ENCODE measurements around the gene CLIC3. TPM values are rescaled to one million over a fixed set of nuclear protein-coding genes. Genes with fewer than 3 reads are reported as not detected.

CLIC3 gene
- total RNA-seq, 4 donors from 2014 or later = 3.3 TPM; not detected in 3

DNA sequence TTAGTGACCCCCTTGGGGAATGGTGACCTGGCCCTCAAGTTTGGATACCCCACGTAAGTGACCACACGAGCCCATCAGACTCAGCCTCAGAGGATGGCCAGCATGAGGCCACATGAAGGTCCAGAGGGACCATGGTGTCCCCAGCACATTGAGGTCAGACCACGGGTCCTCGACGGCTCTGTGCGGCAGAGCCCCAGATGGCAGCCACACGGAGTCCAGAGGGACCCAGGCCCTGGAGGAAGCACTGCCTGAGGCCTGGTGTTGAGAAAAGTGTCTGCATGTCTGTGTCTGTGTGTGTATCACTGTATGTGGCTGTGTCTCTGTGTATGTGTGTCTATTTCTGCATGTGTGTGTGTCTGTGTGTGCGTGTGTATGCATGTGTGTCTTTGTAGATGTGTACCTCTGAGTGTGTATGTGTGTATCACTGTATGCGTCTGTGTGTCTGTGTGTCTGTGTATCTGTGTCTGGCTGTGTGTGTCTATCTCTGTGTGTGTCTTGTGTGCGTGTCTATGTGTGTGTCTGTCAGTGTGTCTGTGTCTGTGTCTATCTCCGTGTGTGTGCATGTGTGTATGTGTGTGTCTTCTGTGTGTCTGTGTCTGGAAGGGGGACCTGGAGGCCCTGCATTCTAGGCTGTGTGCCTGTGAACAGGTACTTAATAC lies 12.6 kb downstream of the CLIC3 start:
- Histone ChIP-seq H3K27me3 (peaks cover 0 to 18% of the 10 kb centered on the region in 2 donors), H3K4me3 (no peak overlapping the region), H3K4me1 (peaks cover 0 to 11% (median 0%) of the 10 kb centered on the region in 4 donors), H3K9me3 (no peaks in the 10 kb centered on the region), H3K27ac (no peak overlapping the region), H3K36me3 (no peaks in the 10 kb centered on the region)
- no peak for DNase-seq
- TF ChIP-seq POLR2A (IDR thresholded peaks at IDR 0.05) (no peak), CTCF (IDR thresholded peaks at IDR 0.05) (no peak)

- TF ChIP-seq CTCF (IDR thresholded peaks at IDR 0.05) = no peak
- TF ChIP-seq POLR2A (IDR thresholded peaks at IDR 0.05) = no peak
- H3K4me1 ChIP-seq = peaks cover 0 to 13% (median 0%) of the 10 kb centered on the region in 4 donors
- no peaks in the 10 kb centered on the region for H3K9me3 ChIP-seq
- H3K4me3 ChIP-seq = no peak overlapping the region
- no peak for DNase-seq
- H3K36me3 ChIP-seq = no peaks in the 10 kb centered on the region
- peaks cover 0 to 18% of the 10 kb centered on the region in 2 donors for H3K27me3 ChIP-seq
- no peak overlapping the region for H3K27ac ChIP-seq
Measured at GRCh38 chr9:136983167-136983566, 13.2 kb downstream of the CLIC3 start.

- no peaks in the 10 kb centered on the region for H3K36me3 ChIP-seq
- DNase-seq = no peak
- H3K4me1 ChIP-seq = peaks cover 0 to 19% (median 2%) of the 10 kb centered on the region in 4 donors
- TF ChIP-seq CTCF (IDR thresholded peaks at IDR 0.05) = no peak
- no peak for TF ChIP-seq POLR2A (IDR thresholded peaks at IDR 0.05)
- H3K27ac ChIP-seq = no peak within 1 kb of the TSS
- no peaks in the 10 kb centered on the region for H3K9me3 ChIP-seq
- peaks cover 0 to 18% of the 10 kb centered on the region in 2 donors for H3K27me3 ChIP-seq
- no peak within 1 kb of the TSS for H3K4me3 ChIP-seq
Measured at GRCh38 chr9:136982232-136983051, 13.9 kb downstream of the CLIC3 start, which contains the start of gene LCNL1. TSS of gene LCNL1 (plus strand) at chr9:136982993. CDS start at chr9:136983587, 594 bp downstream.

DNA sequence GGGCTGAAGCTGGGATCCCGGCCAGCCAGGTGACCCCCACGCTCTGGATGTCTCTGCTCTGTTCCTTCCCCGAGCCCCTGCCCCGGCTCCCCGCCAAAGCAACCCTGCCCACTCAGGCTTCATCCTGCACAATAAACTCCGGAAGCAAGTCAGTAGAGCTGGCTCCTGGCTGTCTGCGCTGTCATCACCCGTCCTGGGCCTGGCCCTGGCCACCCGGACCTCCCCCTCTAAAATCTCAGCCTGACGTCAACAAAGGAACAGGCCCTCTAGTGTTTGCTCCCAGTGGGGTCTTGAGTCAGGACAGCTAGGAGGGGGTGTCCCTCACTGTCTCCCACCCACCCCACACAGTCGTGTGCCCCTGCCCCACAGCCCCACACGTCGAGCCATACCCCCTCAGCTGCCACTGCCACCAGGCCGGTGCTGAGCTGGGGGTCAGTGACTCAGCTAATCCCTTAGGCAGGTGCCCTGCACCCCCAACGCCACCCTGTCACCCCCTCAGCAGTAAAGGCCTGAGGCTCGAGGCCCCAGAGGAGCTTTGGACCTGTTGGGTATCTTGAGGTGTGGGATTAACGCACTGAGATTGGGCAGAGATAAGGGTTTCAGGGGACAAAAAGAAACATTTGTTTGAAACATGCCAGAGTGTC lies 14.7 kb downstream of the CLIC3 start:
- Histone ChIP-seq H3K27ac (no peak overlapping the region), H3K27me3 (peaks cover 0 to 18% of the 10 kb centered on the region in 2 donors), H3K4me1 (peaks cover 0 to 19% (median 2%) of the 10 kb centered on the region in 4 donors), H3K36me3 (no peaks in the 10 kb centered on the region), H3K9me3 (no peaks in the 10 kb centered on the region), H3K4me3 (no peak overlapping the region)
- TF ChIP-seq CTCF (IDR thresholded peaks at IDR 0.05) (no peak), POLR2A (IDR thresholded peaks at IDR 0.05) (no peak)
- no peak for DNase-seq

DNA sequence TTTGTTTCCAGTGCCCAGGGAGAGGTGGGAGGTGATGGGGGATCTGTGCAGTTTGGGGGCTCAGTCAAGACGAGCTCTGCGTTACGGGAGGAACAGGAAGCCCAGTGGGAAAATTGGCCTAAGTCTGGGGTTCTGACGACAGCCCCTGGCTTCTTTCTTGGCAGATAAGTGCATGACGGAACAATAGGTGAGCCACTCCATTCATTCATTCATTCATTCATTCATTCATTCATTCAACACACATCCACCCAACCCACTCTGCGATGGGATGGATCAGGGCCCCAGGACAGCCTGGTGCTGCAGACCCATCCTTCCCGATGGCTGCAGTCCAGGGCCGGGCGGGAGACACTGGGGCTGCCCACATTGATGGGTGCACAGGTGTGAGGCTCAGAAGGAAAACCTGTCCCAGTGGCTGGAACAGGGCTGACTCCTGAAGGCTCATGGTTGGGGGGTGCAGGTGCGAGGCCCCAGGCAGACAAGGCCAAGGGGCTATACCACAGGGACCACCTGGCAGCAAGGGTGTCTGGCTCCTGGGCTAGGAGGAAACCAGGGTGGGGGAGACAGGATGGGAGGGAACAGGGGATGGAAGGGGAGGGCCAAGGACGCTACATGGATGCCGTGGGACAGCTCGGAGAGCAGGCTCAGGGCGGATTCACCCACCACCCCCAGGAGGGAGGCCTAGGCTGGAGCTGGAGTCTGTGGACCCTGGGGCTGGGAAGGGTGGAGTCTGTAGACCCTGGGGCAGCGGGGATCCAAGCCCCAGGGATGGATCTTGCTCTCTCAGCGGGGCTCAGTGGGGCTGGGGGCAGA lies 15.5 kb downstream of the CLIC3 start:
- Histone ChIP-seq H3K27ac (no peak overlapping the region), H3K4me3 (no peak overlapping the region), H3K27me3 (peaks cover 0 to 16% of the 10 kb centered on the region in 2 donors), H3K9me3 (no peaks in the 10 kb centered on the region), H3K4me1 (peaks cover 0 to 19% (median 2%) of the 10 kb centered on the region in 4 donors), H3K36me3 (no peaks in the 10 kb centered on the region)
- no peak for DNase-seq
- no peak for TF ChIP-seq POLR2A (IDR thresholded peaks at IDR 0.05)
- TF ChIP-seq CTCF (IDR thresholded peaks at IDR 0.05) = no peak

Data from Peyer's patch (tissue), 4 donors.